Tibial nerve (tissue), 3 donors: ENCODE data around the gene MKI67.

Source experiments
- POLR2A ChIP-seq, 2 donors: fragments of 450-650 bp; IDR thresholded peaks; one replicate each; pipeline ENCODE4 v1.6.1; 2017; ENCODE audit warnings: antibody characterized with exemption in 2 of 2, mild to moderate bottlenecking in 2 of 2, moderate library complexity in 2 of 2
- TF ChIP-seq, protein P1 (sequence below), 5 experiments: fragments of 200-600 bp in 3 of 5; fragments of 450-650 bp in 2 of 5; sonication (generic) in 3 of 5; IDR thresholded peaks; one replicate each; pipeline ENCODE4 v1.5.1; 2016 to 2019; ENCODE audit warnings: antibody characterized with exemption in 5 of 5, mild to moderate bottlenecking in 3 of 5, moderate library complexity in 2 of 5

- TF ChIP-seq, protein P1, sequence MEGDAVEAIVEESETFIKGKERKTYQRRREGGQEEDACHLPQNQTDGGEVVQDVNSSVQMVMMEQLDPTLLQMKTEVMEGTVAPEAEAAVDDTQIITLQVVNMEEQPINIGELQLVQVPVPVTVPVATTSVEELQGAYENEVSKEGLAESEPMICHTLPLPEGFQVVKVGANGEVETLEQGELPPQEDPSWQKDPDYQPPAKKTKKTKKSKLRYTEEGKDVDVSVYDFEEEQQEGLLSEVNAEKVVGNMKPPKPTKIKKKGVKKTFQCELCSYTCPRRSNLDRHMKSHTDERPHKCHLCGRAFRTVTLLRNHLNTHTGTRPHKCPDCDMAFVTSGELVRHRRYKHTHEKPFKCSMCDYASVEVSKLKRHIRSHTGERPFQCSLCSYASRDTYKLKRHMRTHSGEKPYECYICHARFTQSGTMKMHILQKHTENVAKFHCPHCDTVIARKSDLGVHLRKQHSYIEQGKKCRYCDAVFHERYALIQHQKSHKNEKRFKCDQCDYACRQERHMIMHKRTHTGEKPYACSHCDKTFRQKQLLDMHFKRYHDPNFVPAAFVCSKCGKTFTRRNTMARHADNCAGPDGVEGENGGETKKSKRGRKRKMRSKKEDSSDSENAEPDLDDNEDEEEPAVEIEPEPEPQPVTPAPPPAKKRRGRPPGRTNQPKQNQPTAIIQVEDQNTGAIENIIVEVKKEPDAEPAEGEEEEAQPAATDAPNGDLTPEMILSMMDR (IDR thresholded peaks at IDR 0.05) = no peak
- TF ChIP-seq POLR2A (IDR thresholded peaks at IDR 0.05) = no peak
Measured at GRCh38 chr10:128121750-128122412, 4.3 kb downstream of the MKI67 start.
